GM12878 (cell line): ENCODE results near the gene FN1. TPM values are rescaled to one million over a fixed set of nuclear protein-coding genes. Genes with fewer than 3 reads are reported as not detected.

Experiments
- ATAC-seq: fragments of 200-7000 bp; cut with Tn5 transposase; 3 replicates; pipeline ENCODE4 v1.9.1; 2020; ENCODE audit warnings: mild to moderate bottlenecking, moderate library complexity
- BruUV-seq: library from RNA; stranded (reverse); fragments of 400-500 nt; replicated peaks from 2 replicates; lab custom pipeline; 2021; lab: Mats Ljungman, UMichigan
- CTCF ChIA-PET: fragments of 300-600 bp; sonication (Branson Sonifier 250); formaldehyde crosslinking; extraction: SDS; loops from one replicate; lab custom pipeline; 2021; ENCODE audit warnings: inconsistent platforms; lab: Yijun Ruan, JAX
- POLR2A ChIA-PET: fragments of 350-600 bp; formaldehyde crosslinking; extraction: SDS; loops from one replicate; lab custom pipeline; 2021; ENCODE audit warnings: inconsistent platforms; lab: Charles Lee
- RAD21 ChIA-PET: fragments of 300-600 bp; sonication (Branson Sonifier 250); formaldehyde crosslinking; loops from one replicate; lab custom pipeline; 2023; ENCODE audit warnings: antibody characterized with exemption; ENCODE audit not compliant: unreplicated experiment; lab: Charles Lee
- SMC1A ChIA-PET: fragments of 300-600 bp; sonication (Branson Sonifier 250); formaldehyde crosslinking; loops from one replicate; lab custom pipeline; 2023; ENCODE audit not compliant: unreplicated experiment, uncharacterized antibody; lab: Charles Lee
- DNase-seq: peaks from one replicate; pipeline ENCODE4 v3.0.0-alpha.2; 2011; ENCODE audit warnings: low read depth, low spot score
- FAIRE-seq: peaks from 3 replicates; lab custom pipeline; 2011; peaks lifted over from hg19 to GRCh38; lab: Jason Lieb, UNC
- H2AFZ ChIP-seq: 2 replicates; pipeline ENCODE4 v1.6.0; 2011; ENCODE audit warnings: low read depth, low read length, control low read depth; ENCODE audit not compliant: control insufficient read depth
- H3K27ac ChIP-seq: 2 replicates; pipeline ENCODE4 v1.5.1; 2011; ENCODE audit warnings: control low read depth; ENCODE audit not compliant: control insufficient read depth, insufficient read depth
- H3K27me3 ChIP-seq, 2 experiments: replicated peaks in 1 of 2; 2 replicates each; pipeline versions ENCODE4 v1.6.0 to v1.6.1; 2011; ENCODE audit warnings: low read length in 1 of 2; ENCODE audit not compliant: control insufficient read depth in 2 of 2, insufficient read depth in 2 of 2
- H3K36me3 ChIP-seq, 2 experiments: 2 replicates each; pipeline ENCODE4 v1.5.1; 2011; ENCODE audit warnings: low read length in 1 of 2; ENCODE audit not compliant: control insufficient read depth in 2 of 2, insufficient read depth in 2 of 2
- H3K4me1 ChIP-seq: 2 replicates; pipeline ENCODE4 v1.6.1; 2011; ENCODE audit warnings: mild to moderate bottlenecking, low read length, moderate library complexity, mixed read lengths; ENCODE audit not compliant: control insufficient read depth, insufficient read depth
- H3K4me2 ChIP-seq: 2 replicates; pipeline ENCODE4 v1.6.0; 2011; ENCODE audit warnings: control low read depth; ENCODE audit not compliant: control insufficient read depth, insufficient read depth
- H3K4me3 ChIP-seq: fragments of 200-600 bp; sonication (generic); 2 replicates; pipeline ENCODE4 v1.5.1; 2016
- H3K79me2 ChIP-seq: 2 replicates; pipeline ENCODE4 v1.6.0; 2011; ENCODE audit warnings: low read length; ENCODE audit not compliant: control insufficient read depth, insufficient read depth
- H3K9ac ChIP-seq: 2 replicates; pipeline ENCODE4 v1.8.0; 2011; ENCODE audit warnings: low read length, control low read depth, mixed read lengths; ENCODE audit not compliant: control insufficient read depth, insufficient read depth
- H3K9me3 ChIP-seq: replicated peaks from 3 replicates; pipeline ENCODE4 v1.5.1; 2011; ENCODE audit warnings: mild to moderate bottlenecking, low read length; ENCODE audit not compliant: control insufficient read depth, insufficient read depth
- H4K20me1 ChIP-seq: 2 replicates; pipeline ENCODE4 v1.6.0; 2011; ENCODE audit not compliant: control insufficient read depth, insufficient read depth
- BCL11A ChIP-seq: IDR thresholded peaks from 2 replicates; pipeline ENCODE4 v1.6.1; 2011; ENCODE audit warnings: low read depth, low read length
- CBX5 ChIP-seq: sonication (generic); IDR thresholded peaks from 2 replicates; pipeline ENCODE4 v1.6.1; 2016; ENCODE audit warnings: low read depth, moderate library complexity, mild to moderate bottlenecking, inconsistent platforms
- CEBPZ ChIP-seq: fragments of 150-350 bp; IDR thresholded peaks from 2 replicates; pipeline ENCODE4 v1.6.1; 2016; ENCODE audit warnings: low read depth, low read length
- CREM ChIP-seq: IDR thresholded peaks from 2 replicates; pipeline ENCODE4 v1.6.1; 2014; ENCODE audit warnings: antibody characterized with exemption, low read depth
- FOXK2 ChIP-seq: fragments of 450-650 bp; IDR thresholded peaks from 2 replicates; pipeline ENCODE4 v1.6.1; 2017; ENCODE audit warnings: mild to moderate bottlenecking, moderate library complexity
- FOXM1 ChIP-seq: IDR thresholded peaks from 2 replicates; pipeline ENCODE4 v1.6.1; 2012; ENCODE audit warnings: low read depth, mild to moderate bottlenecking, inconsistent platforms, low read length, moderate library complexity
- MTA2 ChIP-seq: fragments of 450-650 bp; IDR thresholded peaks from 2 replicates; pipeline ENCODE4 v1.6.1; 2016; ENCODE audit warnings: low read depth, mild to moderate bottlenecking, moderate library complexity
- MXI1 ChIP-seq: fragments of 150-350 bp; IDR thresholded peaks from 2 replicates; pipeline ENCODE4 v1.6.1; 2011; ENCODE audit warnings: low read depth, mild to moderate bottlenecking, inconsistent platforms, low read length, improper control_type of control experiment
- NR2C2 ChIP-seq: IDR thresholded peaks from 2 replicates; pipeline ENCODE4 v1.6.1; 2011; ENCODE audit warnings: borderline replicate concordance, low read depth; ENCODE audit not compliant: control insufficient read depth, insufficient read length
- POLR2AphosphoS2 ChIP-seq: IDR thresholded peaks from 2 replicates; pipeline ENCODE4 v1.6.1; 2011; ENCODE audit warnings: low read depth, mild to moderate bottlenecking, low read length, improper control_type of control experiment, moderate library complexity
- ZBTB33 ChIP-seq: fragments of 450-650 bp; IDR thresholded peaks from 2 replicates; pipeline ENCODE4 v1.6.1; 2017; ENCODE audit warnings: mild to moderate bottlenecking
- WGBS: methylation state at CpG from one replicate; pipeline ENCODE4 v1.1.6; 2016; ENCODE audit warnings: low lambda C conversion rate; ENCODE audit not compliant: insufficient replicate concordance, insufficient coverage; ENCODE audit errors: missing lambda C conversion rate; 5-methylcytosine and 5-hydroxymethylcytosine counted together
- in situ Hi-C: fragments of 300-500 bp; cut with MboI; formaldehyde crosslinking; loops from 9 replicates; pipeline ENCODE4 v1.14.3; 2018; ENCODE audit warnings: mixed read lengths
- intact Hi-C: fragments of 100-400 bp; cut with micrococcal nuclease; formaldehyde crosslinking; loops from one replicate; pipeline ENCODE4 v1.14.2; 2022; ENCODE audit not compliant: unreplicated experiment
- polyA plus RNA-seq, 11 experiments: library from polyadenylated mRNA; depleted of rRNA in 4 of 11; unstranded in 6 of 11; stranded (reverse) in 5 of 11; fragments of >200 nt; fragmentation: Nextera tagmentation in 4 of 11; fragmentation: Illumina TruSeq in 1 of 11; extraction: Ambion mirVana in 4 of 11; extraction: Trizol in 1 of 11; gene quantifications; 1 replicate in 1 of 11; 2 replicates in 10 of 11; pipeline versions ENCODE4 v1.2.1 to v1.2.3, GENCODE V29; 2011 to 2016; ENCODE audit warnings: inconsistent platforms in 2 of 11, missing spikeins in 2 of 11, low read depth in 1 of 11
- total RNA-seq, 4 experiments: library from RNA; depleted of rRNA in 3 of 4; stranded (reverse); fragments of >200 nt in 3 of 4; fragmentation: Illumina TruSeq in 1 of 4; extraction: Trizol in 1 of 4; gene quantifications; 2 replicates each; pipeline versions ENCODE4 v1.2.1 to v1.2.3, GENCODE V29; 2013 to 2021
- TF ChIP-seq, protein P1 (sequence below): IDR thresholded peaks from 2 replicates; pipeline ENCODE4 v1.6.1; 2012; ENCODE audit warnings: low read depth, low read length, improper control_type of control experiment
- TF ChIP-seq, protein P2 (sequence below): IDR thresholded peaks from 2 replicates; pipeline ENCODE4 v1.6.1; 2012; ENCODE audit warnings: low read depth, low read length, improper control_type of control experiment

FN1 gene
- total and polyA plus RNA-seq, 10 of the 15 experiments (the other 5 are each of a cell fraction or from before 2014, with no cell fraction given): 0.60 to 9.4 (median 1.5) TPM

DNA sequence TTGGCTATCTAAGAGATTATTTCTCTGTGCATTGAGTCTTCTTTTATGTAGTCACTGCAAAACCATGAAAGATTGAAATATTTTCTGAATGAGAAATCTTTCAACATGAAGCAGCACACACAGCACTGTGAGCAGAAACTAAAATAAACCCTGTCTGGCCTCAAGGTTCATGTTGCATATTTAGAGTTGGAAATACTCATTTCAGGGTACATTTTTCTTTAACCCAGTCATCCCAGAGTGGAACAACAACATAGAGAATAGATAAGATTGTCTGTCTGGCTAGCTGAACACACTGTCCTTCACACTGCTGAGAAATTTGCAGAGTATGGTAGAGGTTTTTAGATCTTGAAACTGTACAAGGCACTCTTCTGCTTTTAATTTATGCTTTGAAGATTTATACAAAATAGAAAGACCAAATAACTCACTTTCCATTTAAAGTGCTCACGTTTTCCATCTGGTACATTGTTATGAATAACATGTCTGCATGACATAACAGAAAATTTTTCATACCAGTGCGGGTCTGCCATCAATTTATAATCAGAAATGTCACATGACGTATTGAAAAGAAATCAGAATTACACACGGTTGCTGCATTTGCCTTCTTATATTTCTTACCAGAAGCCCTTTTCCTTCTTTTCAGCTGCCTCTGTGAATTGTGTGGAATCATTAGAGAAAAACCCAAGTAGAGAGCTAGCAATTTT, 25.0 kb upstream of the FN1 start (continued):
- TF ChIP-seq, protein P1, sequence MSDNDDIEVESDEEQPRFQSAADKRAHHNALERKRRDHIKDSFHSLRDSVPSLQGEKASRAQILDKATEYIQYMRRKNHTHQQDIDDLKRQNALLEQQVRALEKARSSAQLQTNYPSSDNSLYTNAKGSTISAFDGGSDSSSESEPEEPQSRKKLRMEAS: no peak
- TF ChIP-seq FOXM1 (no peak), ZBTB33 (no peak)

- Histone ChIP-seq H3K9me3 (no peaks in the 10 kb centered on the region), H4K20me1 (no peaks in the 10 kb centered on the region), H3K9ac (no peak overlapping the region), H3K4me2 (no peak overlapping the region), H3K27me3 (no peaks in the 10 kb centered on the region), H3K36me3 (no peaks in the 10 kb centered on the region), H3K79me2 (no peaks in the 10 kb centered on the region), H3K4me1 (no peaks in the 10 kb centered on the region), H3K4me3 (no peak overlapping the region), H3K27ac (no peak overlapping the region), H2AFZ (no peak overlapping the region)
- FAIRE-seq (no peak), ATAC-seq (no peak), DNase-seq (no peak)
- ChIA-PET SMC1A (interaction anchor here (0.7 to 3.1 kb wide), 11 partner anchors 12 to 463 kb away, joined by 3 to 30 read pairs (median 3); no protein-coding TSS in a partner anchor), RAD21 (interaction anchor here (0.8 to 1.3 kb wide), 2 partner anchors 111 to 458 kb away, joined by 3 to 5 read pairs; no protein-coding TSS in a partner anchor), POLR2A (no interaction called here), CTCF (interaction anchor here (0.7 to 3.3 kb wide), 8 partner anchors 18 to 475 kb away, joined by 3 to 29 read pairs (median 6); no protein-coding TSS in a partner anchor)
- in situ Hi-C loops: loop anchor here (25.0 kb wide), 1 partner anchor 456 kb away; no protein-coding TSS in a partner anchor
- 79% methylated on average over 3 of the region's 3 CpGs for WGBS
- intact Hi-C loops: loop anchor here (2.0 to 10.0 kb wide), 2 partner anchors 209 to 463 kb away; no protein-coding TSS in a partner anchor
- no TSS peak for BruUV-seq
- TF ChIP-seq, protein P2, sequence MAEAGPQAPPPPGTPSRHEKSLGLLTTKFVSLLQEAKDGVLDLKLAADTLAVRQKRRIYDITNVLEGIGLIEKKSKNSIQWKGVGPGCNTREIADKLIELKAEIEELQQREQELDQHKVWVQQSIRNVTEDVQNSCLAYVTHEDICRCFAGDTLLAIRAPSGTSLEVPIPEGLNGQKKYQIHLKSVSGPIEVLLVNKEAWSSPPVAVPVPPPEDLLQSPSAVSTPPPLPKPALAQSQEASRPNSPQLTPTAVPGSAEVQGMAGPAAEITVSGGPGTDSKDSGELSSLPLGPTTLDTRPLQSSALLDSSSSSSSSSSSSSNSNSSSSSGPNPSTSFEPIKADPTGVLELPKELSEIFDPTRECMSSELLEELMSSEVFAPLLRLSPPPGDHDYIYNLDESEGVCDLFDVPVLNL: no peak
- TF ChIP-seq NR2C2 (no peak), MXI1 (no peak), CEBPZ (no peak), MTA2 (no peak), CREM (no peak), POLR2AphosphoS2 (no peak), BCL11A (no peak), CBX5 (no peak), FOXK2 (no peak)
- TF ChIP-seq, protein P1: no peak
These were observed 20.1 kb upstream of the FN1 start for GRCh38 chr2:215455958-215456357.
